Measurements from ENCODE around the gene NUP214.

GRCh38 chr9:131233995-131234394, 108.6 kb downstream of the NUP214 start:
- TF ChIP-seq POLR2A (IDR thresholded peaks at IDR 0.05; ENCODE audit: low read length) (no peak), GATA1 (IDR thresholded peaks at IDR 0.05; ENCODE audit: low read depth, low read length) (no peak)
